HG03439 (cell line): Measurements from ENCODE around the gene PLK3.

Source experiments
- ATAC-seq: cut with Tn5 transposase; IDR thresholded peaks from one replicate; pipeline ENCODE4 v1.9.1; 2021; ENCODE audit warnings: mild to moderate bottlenecking, moderate library complexity; ENCODE audit not compliant: unreplicated experiment

Gene PLK3

GRCh38 chr1:44849575-44850132 is 49.5 kb downstream of the PLK3 start:
- no peak for ATAC-seq

- no peak for ATAC-seq
Observed at GRCh38 chr1:44851308-44851707, 51.1 kb downstream of the PLK3 start.

GRCh38 chr1:44853201-44853600 is 53.0 kb downstream of the PLK3 start:
- ATAC-seq = no peak

GRCh38 chr1:44854970-44855369 is 54.8 kb downstream of the PLK3 start:
- no peak for ATAC-seq
